Epithelial cell of esophagus (primary cell): ENCODE data around the gene MYCN.

Source experiments
- DNase-seq: peaks from one replicate; pipeline ENCODE4 v3.0.0; 2010; ENCODE audit warnings: low read depth
- H3K4me3 ChIP-seq: 2 replicates; pipeline ENCODE4 v1.5.1; 2011; ENCODE audit warnings: mild to moderate bottlenecking, low read length, control low read depth
- CTCF ChIP-seq: IDR thresholded peaks from 2 replicates; pipeline ENCODE4 v1.5.1; 2011; ENCODE audit warnings: low read depth, mild to moderate bottlenecking, low read length, control low read depth, inconsistent platforms; ENCODE audit not compliant: insufficient read depth; ENCODE audit errors: missing control alignments

The MYCN gene

GRCh38 chr2:15894481-15895144 lies 45.7 kb upstream of the MYCN start:
- no peak overlapping the region for H3K4me3 ChIP-seq
- no peak for DNase-seq
- no peak for TF ChIP-seq CTCF

GRCh38 chr2:15895615-15896469 lies 44.5 kb upstream of the MYCN start:
- no peak overlapping the region for H3K4me3 ChIP-seq
- DNase-seq: no peak
- TF ChIP-seq CTCF: no peak

- H3K4me3 ChIP-seq: no peak overlapping the region
- no peak for DNase-seq
- no peak for TF ChIP-seq CTCF
These were observed 43.5 kb upstream of the MYCN start for GRCh38 chr2:15896859-15897258.

- no peak overlapping the region for H3K4me3 ChIP-seq
- no peak for DNase-seq
- TF ChIP-seq CTCF: no peak
These were observed 42.8 kb upstream of the MYCN start for GRCh38 chr2:15897431-15898098.

- DNase-seq: no peak
- H3K4me3 ChIP-seq: no peak overlapping the region
- no peak for TF ChIP-seq CTCF
These were observed 41.1 kb upstream of the MYCN start for GRCh38 chr2:15899327-15899612.

- DNase-seq: no peak
- no peak overlapping the region for H3K4me3 ChIP-seq
- no peak for TF ChIP-seq CTCF
These were observed 40.4 kb upstream of the MYCN start for GRCh38 chr2:15899751-15900493.
